Karpas-422 (cell line): ENCODE measurements around the gene ZCCHC24. TPM values are rescaled to one million over a fixed set of nuclear protein-coding genes. Genes with fewer than 3 reads are reported as not detected.

Experiments
- DNase-seq: peaks from one replicate; pipeline ENCODE4 v3.0.0-alpha.2; 2015
- H2AFZ ChIP-seq: fragments of 200-600 bp; sonication (generic); 2 replicates; pipeline ENCODE4 v1.6.1; 2014; ENCODE audit warnings: antibody characterized with exemption, low read length, mixed read lengths
- H3K27ac ChIP-seq: fragments of 200-600 bp; sonication (generic); 2 replicates; pipeline ENCODE4 v1.5.1; 2014; ENCODE audit warnings: mild to moderate bottlenecking, low read length, moderate library complexity
- H3K27me3 ChIP-seq: fragments of 200-600 bp; sonication (generic); 2 replicates; pipeline ENCODE4 v1.6.1; 2014; ENCODE audit warnings: low read length, mixed read lengths
- H3K36me3 ChIP-seq: fragments of 200-600 bp; sonication (generic); 2 replicates; pipeline ENCODE4 v1.6.1; 2014; ENCODE audit warnings: low read length, mixed read lengths; ENCODE audit not compliant: insufficient read depth
- H3K4me1 ChIP-seq: fragments of 200-600 bp; sonication (generic); 2 replicates; pipeline ENCODE4 v1.6.1; 2014; ENCODE audit warnings: mild to moderate bottlenecking, low read length, mixed read lengths
- H3K4me2 ChIP-seq: fragments of 200-600 bp; sonication (generic); 2 replicates; pipeline ENCODE4 v1.6.1; 2014; ENCODE audit warnings: low read length, low read depth, mild to moderate bottlenecking; ENCODE audit not compliant: poor library complexity, severe bottlenecking
- H3K4me3 ChIP-seq: fragments of 200-600 bp; sonication (generic); 2 replicates; pipeline ENCODE4 v1.5.1; 2014; ENCODE audit warnings: mild to moderate bottlenecking, antibody characterized with exemption, low read length, mixed read lengths
- H3K79me2 ChIP-seq: fragments of 200-600 bp; sonication (generic); 2 replicates; pipeline ENCODE4 v1.6.1; 2014; ENCODE audit warnings: mild to moderate bottlenecking, low read length, mixed read lengths
- H3K9ac ChIP-seq: fragments of 200-600 bp; sonication (generic); 2 replicates; pipeline ENCODE4 v1.6.0; 2014; ENCODE audit warnings: low read length
- H3K9me2 ChIP-seq: fragments of 200-600 bp; sonication (generic), shearing (Covaris generic); replicated peaks from 2 replicates; pipeline ENCODE4 v1.6.0; 2014; ENCODE audit warnings: mild to moderate bottlenecking, low read length, moderate library complexity; ENCODE audit not compliant: insufficient read depth
- H3K9me3 ChIP-seq: fragments of 300-700, 200-600 bp; sonication (generic); 2 replicates; pipeline ENCODE4 v1.6.1; 2014; ENCODE audit warnings: low read length, mixed read lengths
- H4K20me1 ChIP-seq: fragments of 200-600 bp; sonication (generic); 2 replicates; pipeline ENCODE4 v1.6.1; 2014; ENCODE audit warnings: mild to moderate bottlenecking, antibody characterized with exemption, low read length, low read depth; ENCODE audit not compliant: insufficient read depth
- total RNA-seq: library from RNA; depleted of rRNA; stranded (reverse); fragments of >200 nt; shearing (Covaris generic); gene quantifications from 2 replicates; pipeline ENCODE4 v1.2.3, GENCODE V29; 2014; ENCODE audit warnings: low replicate concordance

The ZCCHC24 gene
- total RNA-seq, 1 experiment from 2014 or later: 0.60 TPM

DNA sequence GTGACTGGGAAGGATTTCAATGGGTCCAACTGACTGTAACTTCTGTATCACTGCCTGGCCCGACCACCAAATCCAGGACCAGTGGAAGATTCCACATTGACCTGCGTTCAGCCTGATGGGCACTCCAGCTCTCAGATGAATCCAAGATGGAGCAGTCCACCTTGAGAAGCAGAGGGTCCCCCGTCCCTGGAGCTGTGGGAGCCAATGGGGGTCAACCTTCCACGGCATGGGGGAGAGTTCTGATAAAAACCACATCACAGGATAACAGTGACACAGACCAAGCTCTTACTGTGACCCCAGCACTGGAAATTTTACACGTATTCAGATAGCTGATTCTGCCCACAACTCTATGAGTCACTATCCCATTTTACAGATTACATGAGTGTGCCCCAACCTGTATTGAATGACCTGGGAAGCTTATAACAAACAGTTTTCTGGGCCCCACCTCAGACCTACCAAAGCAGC, 11.2 kb downstream of the ZCCHC24 start:
- H3K27me3 ChIP-seq: no peaks in the 10 kb centered on the region
- no peaks in the 10 kb centered on the region for H4K20me1 ChIP-seq
- no peaks in the 10 kb centered on the region for H3K9me2 ChIP-seq
- no peak overlapping the region for H3K4me3 ChIP-seq
- H3K36me3 ChIP-seq: no peaks in the 10 kb centered on the region
- no peaks in the 10 kb centered on the region for H3K9me3 ChIP-seq
- no peak overlapping the region for H2AFZ ChIP-seq
- no peaks in the 10 kb centered on the region for H3K4me1 ChIP-seq
- DNase-seq: no peak
- H3K27ac ChIP-seq: no peak overlapping the region
- no peak overlapping the region for H3K4me2 ChIP-seq
- no peaks in the 10 kb centered on the region for H3K79me2 ChIP-seq
- H3K9ac ChIP-seq: no peak overlapping the region

DNA sequence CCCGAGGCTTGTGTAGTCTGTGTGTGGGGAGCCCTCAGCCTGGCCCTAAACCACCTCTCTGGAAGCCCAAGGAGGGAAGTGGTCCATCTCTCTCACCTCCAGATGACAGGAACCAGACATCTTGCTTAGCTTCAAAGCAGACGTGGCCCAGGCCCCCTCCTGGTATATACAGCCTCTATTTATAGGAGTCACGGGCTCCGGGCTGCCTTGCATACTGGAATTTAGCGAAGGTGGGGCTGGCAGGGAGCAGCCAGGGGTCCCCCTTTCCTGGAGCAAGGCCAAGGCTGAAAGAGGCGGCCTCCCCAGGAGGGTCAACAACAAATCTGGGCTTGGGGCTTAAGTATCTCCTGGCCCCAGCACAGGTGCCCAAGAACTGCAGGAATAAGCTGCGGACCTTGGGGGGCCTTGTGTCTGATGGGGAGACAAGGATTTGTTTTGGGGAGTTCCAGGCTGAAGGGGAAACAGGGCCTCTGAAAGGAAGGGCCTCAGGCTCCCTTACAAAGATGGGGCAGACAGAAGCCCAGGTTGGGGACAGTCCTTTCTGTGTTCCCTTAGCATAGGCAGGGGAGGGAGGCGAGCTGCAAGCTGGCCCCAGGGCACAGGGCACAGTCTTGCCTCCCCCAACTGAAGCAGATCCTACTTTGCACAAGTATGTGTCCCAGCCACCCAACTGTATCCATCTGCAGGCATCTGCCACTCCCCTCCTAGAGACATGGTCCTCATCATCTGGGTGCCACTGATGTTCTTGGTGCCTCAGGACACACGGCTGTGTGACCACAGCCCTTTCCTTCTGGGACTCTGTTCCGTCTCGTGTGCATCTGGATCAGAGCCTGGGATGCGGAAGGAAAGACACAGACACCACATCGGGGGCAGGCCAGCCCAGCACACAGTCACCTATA, 11.9 kb downstream of the ZCCHC24 start:
- no peak overlapping the region for H3K27ac ChIP-seq
- no peak for DNase-seq
- H3K4me3 ChIP-seq: no peak overlapping the region
- no peak overlapping the region for H3K4me2 ChIP-seq
- H3K9me3 ChIP-seq: no peaks in the 10 kb centered on the region
- H3K9ac ChIP-seq: no peak overlapping the region
- no peak overlapping the region for H2AFZ ChIP-seq
- H3K79me2 ChIP-seq: no peaks in the 10 kb centered on the region
- H3K36me3 ChIP-seq: no peaks in the 10 kb centered on the region
- no peaks in the 10 kb centered on the region for H3K27me3 ChIP-seq
- H3K4me1 ChIP-seq: no peaks in the 10 kb centered on the region
- no peaks in the 10 kb centered on the region for H4K20me1 ChIP-seq
- H3K9me2 ChIP-seq: no peaks in the 10 kb centered on the region

DNA sequence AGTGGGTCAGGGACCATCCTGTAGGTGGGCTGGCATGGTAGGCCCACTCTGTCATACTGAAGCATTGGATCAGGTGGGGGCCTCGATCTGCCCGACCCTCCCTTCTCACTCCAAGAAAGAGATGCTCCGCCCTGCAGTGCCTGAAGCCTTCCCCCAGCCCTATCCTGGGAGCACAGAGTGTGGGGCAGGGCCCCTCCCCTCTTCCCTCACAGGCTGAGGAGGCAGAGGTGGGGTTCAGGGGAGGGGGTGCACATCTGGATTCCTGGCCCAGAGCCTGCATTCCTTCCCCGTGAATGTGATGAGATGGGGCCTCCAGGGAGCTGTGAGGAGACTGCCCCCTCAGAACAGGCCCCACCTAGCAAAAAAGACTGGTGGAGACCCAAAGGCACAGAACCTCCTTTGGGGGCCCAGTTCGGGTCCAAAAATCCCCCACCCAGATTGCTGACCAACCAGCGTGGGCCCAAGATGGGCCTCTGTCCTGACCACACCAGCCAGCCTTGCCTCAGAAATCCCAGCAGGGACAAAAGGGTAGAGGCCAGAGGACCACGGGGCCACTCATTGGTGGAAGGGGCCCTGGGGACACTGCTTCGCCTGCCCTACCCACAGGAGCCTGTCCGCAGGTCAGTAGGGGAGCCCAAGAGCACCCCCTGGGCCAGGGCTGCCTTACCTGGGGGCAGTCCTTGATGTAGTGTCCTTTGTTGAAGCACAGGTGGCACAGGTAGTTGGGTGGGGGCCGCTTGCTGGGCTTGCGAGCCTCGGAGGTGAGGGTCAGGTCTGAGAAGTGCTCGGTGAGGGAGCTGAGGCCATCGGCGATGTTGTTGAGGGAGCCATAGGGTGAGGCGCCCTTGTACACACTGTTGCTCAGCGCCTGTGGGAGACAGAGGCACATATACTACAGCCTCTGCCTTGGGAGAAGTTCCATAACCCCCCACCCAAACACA, 13.3 kb downstream of the ZCCHC24 start:
- H3K4me1 ChIP-seq: no peaks in the 10 kb centered on the region
- no peak for DNase-seq
- no peaks in the 10 kb centered on the region for H3K79me2 ChIP-seq

DNA sequence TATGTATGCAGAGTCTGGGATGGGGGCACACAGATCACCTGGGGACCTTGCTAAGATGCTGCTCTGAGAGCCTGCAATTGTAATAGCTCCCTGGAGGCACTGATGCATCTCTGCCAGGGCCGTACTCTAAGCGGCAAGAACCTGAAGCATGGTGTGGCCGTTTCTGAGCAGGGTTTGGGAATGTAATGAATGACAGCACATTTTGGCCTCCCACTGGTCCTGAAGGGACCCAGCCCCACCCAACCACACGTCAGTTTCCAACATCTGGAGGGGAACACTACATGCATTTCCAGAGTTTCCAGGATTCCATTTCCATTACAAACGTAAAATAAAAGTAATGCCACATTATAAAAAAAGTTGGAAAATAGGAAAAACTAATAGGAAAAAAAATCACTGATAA, 14.0 kb downstream of the ZCCHC24 start:
- Histone ChIP-seq H2AFZ (no peak overlapping the region), H3K9me3 (no peaks in the 10 kb centered on the region), H3K27me3 (no peaks in the 10 kb centered on the region), H3K9me2 (no peaks in the 10 kb centered on the region), H4K20me1 (no peaks in the 10 kb centered on the region), H3K4me2 (no peak overlapping the region), H3K4me1 (no peaks in the 10 kb centered on the region), H3K36me3 (no peaks in the 10 kb centered on the region), H3K4me3 (no peak overlapping the region), H3K27ac (no peak overlapping the region), H3K79me2 (no peaks in the 10 kb centered on the region), H3K9ac (no peak overlapping the region)
- DNase-seq: no peak

More for the DNA sequence above, 13.3 kb downstream of the ZCCHC24 start:
- Histone ChIP-seq H2AFZ (no peak overlapping the region), H3K27ac (no peak overlapping the region), H3K27me3 (no peaks in the 10 kb centered on the region), H3K9ac (no peak overlapping the region), H3K4me3 (no peak overlapping the region), H3K36me3 (no peaks in the 10 kb centered on the region), H4K20me1 (no peaks in the 10 kb centered on the region), H3K9me2 (no peaks in the 10 kb centered on the region), H3K4me2 (no peak overlapping the region), H3K9me3 (no peaks in the 10 kb centered on the region)

DNA sequence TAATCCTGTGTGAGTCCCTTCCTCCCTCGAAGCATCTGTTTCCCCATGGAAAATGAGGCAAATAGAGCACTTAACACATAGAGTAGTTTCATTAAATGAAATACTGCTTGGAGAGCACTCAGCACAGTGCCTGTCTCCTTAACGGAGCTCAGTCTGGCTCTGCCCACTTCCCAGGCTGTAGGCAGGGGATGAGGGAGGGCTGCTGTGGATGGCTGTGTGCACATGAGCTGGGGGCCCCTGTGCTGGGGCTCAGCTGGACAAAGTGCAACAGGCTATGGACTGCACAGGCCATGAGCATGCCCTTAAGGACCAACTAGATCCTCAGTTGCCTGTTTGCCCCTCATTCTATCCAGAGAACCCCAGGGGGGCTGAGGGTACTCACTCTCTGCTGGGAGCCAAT, 14.5 kb downstream of the ZCCHC24 start:
- H3K4me2 ChIP-seq: no peak overlapping the region
- H3K27me3 ChIP-seq: no peaks in the 10 kb centered on the region
- no peaks in the 10 kb centered on the region for H3K36me3 ChIP-seq
- no peaks in the 10 kb centered on the region for H3K9me2 ChIP-seq
- no peaks in the 10 kb centered on the region for H4K20me1 ChIP-seq
- no peak overlapping the region for H3K27ac ChIP-seq
- H3K9me3 ChIP-seq: no peaks in the 10 kb centered on the region
- H2AFZ ChIP-seq: no peak overlapping the region
- H3K4me3 ChIP-seq: no peak overlapping the region
- H3K79me2 ChIP-seq: no peaks in the 10 kb centered on the region
- H3K4me1 ChIP-seq: no peaks in the 10 kb centered on the region
- DNase-seq: no peak
- no peak overlapping the region for H3K9ac ChIP-seq

DNA sequence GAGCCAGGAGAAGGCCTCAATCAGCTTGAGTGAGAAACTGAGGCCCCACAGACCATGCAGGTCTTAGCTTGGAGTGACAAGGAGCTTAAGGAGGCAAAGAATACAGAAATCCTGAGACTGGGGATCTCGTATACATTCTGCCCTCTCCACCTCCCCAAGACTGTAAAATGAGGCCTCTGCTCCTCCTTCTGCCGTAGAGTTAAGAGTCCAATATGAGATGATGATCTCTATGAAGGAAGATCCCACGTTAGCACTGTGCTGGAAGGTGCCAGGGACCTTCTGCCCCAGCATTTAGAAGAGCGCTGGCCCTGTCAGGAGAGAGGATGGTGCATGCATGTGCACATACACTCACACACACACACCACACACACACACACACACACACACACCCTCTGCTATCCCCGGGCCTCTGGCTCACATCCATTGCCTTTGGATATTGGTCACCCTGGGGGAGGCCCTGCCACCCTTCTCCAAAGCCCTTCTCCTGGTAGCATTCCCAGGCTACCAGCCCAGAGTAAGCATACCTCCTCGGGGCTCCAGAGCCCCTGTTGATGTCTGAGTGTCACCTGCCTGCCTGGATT, 15.0 kb downstream of the ZCCHC24 start:
- Histone ChIP-seq H3K27me3 (no peaks in the 10 kb centered on the region), H3K4me2 (no peak overlapping the region), H3K9me2 (no peaks in the 10 kb centered on the region), H3K9me3 (no peaks in the 10 kb centered on the region), H3K9ac (no peak overlapping the region), H3K4me1 (no peaks in the 10 kb centered on the region), H2AFZ (no peak overlapping the region), H3K36me3 (no peaks in the 10 kb centered on the region), H4K20me1 (no peaks in the 10 kb centered on the region), H3K27ac (no peak overlapping the region), H3K79me2 (no peaks in the 10 kb centered on the region), H3K4me3 (no peak overlapping the region)
- DNase-seq: no peak

DNA sequence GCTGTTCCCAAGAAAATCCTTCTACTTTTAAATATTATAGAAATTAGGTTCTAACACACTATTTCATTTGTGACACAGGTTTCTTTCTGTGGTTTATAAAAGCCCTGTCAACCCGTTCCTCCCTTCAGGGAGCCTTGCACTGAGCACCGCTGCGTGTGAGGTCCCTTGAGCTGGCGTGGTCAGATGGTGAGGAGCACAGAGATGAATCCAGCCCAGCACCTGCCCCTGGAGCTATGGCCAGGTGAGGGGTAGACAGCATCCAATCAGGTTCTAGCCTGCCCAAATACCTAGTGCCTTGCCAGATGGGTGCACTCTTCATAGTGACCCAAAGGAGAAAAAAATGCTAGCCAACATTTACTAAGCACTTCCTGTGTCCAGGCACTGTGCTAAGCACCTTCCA, 15.7 kb downstream of the ZCCHC24 start:
- no peak overlapping the region for H2AFZ ChIP-seq
- no peaks in the 10 kb centered on the region for H3K27me3 ChIP-seq
- H3K36me3 ChIP-seq: no peaks in the 10 kb centered on the region
- no peaks in the 10 kb centered on the region for H3K9me3 ChIP-seq
- H3K9ac ChIP-seq: no peak overlapping the region
- no peaks in the 10 kb centered on the region for H3K79me2 ChIP-seq
- no peaks in the 10 kb centered on the region for H4K20me1 ChIP-seq
- no peak overlapping the region for H3K4me3 ChIP-seq
- no peaks in the 10 kb centered on the region for H3K9me2 ChIP-seq
- no peak overlapping the region for H3K27ac ChIP-seq
- DNase-seq: no peak
- H3K4me2 ChIP-seq: no peak overlapping the region
- no peaks in the 10 kb centered on the region for H3K4me1 ChIP-seq

DNA sequence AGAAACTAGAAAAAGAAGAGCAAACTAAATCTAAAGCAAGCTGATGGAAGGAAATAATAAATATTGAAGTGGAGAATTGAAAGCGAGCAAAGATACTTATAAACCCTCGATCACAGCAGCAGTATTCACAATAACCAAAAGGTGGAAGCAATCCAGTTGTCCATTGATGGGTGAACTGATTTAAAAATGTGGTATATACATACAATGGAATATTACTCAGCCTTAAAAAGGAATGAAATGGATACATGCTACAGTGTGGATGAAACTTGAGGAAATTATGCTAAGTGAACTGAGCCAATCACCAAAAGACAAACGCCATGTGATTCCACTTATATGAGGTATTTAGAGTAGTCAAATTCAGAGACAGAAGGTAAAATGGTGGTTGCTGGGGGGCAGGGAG, 17.5 kb downstream of the ZCCHC24 start:
- Histone ChIP-seq H3K79me2 (no peaks in the 10 kb centered on the region), H3K4me1 (no peaks in the 10 kb centered on the region), H3K9me2 (no peaks in the 10 kb centered on the region), H3K9ac (no peak overlapping the region), H4K20me1 (no peaks in the 10 kb centered on the region), H3K27me3 (no peaks in the 10 kb centered on the region), H3K4me3 (no peak overlapping the region), H2AFZ (no peak overlapping the region), H3K4me2 (no peak overlapping the region), H3K9me3 (no peaks in the 10 kb centered on the region), H3K27ac (no peak overlapping the region), H3K36me3 (no peaks in the 10 kb centered on the region)
- DNase-seq: no peak
